Astrocyte of the spinal cord (primary cell): ENCODE results near the gene USP8.
A peak's percentile ranks its signal among the peaks of the same experiment; 100 is the strongest.

ENCODE experiments used
- DNase-seq: peaks from one replicate; pipeline ENCODE4 v3.0.0; 2011; ENCODE audit warnings: low read depth, low spot score
- H3K4me3 ChIP-seq: 2 replicates; pipeline ENCODE4 v1.5.1; 2011; ENCODE audit warnings: low read depth, mild to moderate bottlenecking, low read length, moderate library complexity
- CTCF ChIP-seq: IDR thresholded peaks from 2 replicates; pipeline ENCODE4 v1.5.1; 2012; ENCODE audit warnings: low read depth, mild to moderate bottlenecking, low read length, inconsistent platforms
- in situ Hi-C: cut with HindIII; loops from 2 replicates; pipeline ENCODE4 v1.10.0; 2017; ENCODE audit warnings: low sequenced_read_pairs

Gene USP8

GRCh38 chr15:50531163-50531562 lies 107.0 kb downstream of the USP8 start:
- in situ Hi-C loops: no loop called here
- no peak for TF ChIP-seq CTCF
- no peak for DNase-seq
- no peak overlapping the region for H3K4me3 ChIP-seq

- TF ChIP-seq CTCF: no peak
- no peak overlapping the region for H3K4me3 ChIP-seq
- DNase-seq: peak; percentile 50
- in situ Hi-C loops: no loop called here
Observed at GRCh38 chr15:50531766-50532165, 107.6 kb downstream of the USP8 start.

- DNase-seq: no peak
- no peak for TF ChIP-seq CTCF
- in situ Hi-C loops: no loop called here
- no peak overlapping the region for H3K4me3 ChIP-seq
Observed at GRCh38 chr15:50542887-50543210, 118.6 kb downstream of the USP8 start.

- in situ Hi-C loops: no loop called here
- no peak for DNase-seq
- H3K4me3 ChIP-seq: no peak overlapping the region
Observed at GRCh38 chr15:50543556-50543955, 119.4 kb downstream of the USP8 start.

GRCh38 chr15:50544368-50544767 lies 120.2 kb downstream of the USP8 start:
- no peak for DNase-seq
- in situ Hi-C loops: no loop called here
- H3K4me3 ChIP-seq: no peak overlapping the region
- TF ChIP-seq CTCF: no peak

More at GRCh38 chr15:50543556-50543955, 119.4 kb downstream of the USP8 start:
- TF ChIP-seq CTCF: no peak

- in situ Hi-C loops: no loop called here
- H3K4me3 ChIP-seq: no peak within 1 kb of the TSS
- no peak for TF ChIP-seq CTCF
- DNase-seq: no peak
Observed at GRCh38 chr15:50546566-50546965, 122.4 kb downstream of the USP8 start, which contains the start of gene USP50. TSS of gene USP50 (minus strand) at chr15:50546666. CDS start at chr15:50546525, 141 bp downstream.

GRCh38 chr15:50549326-50549725 lies 125.1 kb downstream of the USP8 start:
- TF ChIP-seq CTCF: no peak
- in situ Hi-C loops: no loop called here
- no peak for DNase-seq
- no peak overlapping the region for H3K4me3 ChIP-seq
